Caki2 (cell line): ENCODE data around the gene ANKRD33B. TPM values are rescaled to one million over a fixed set of nuclear protein-coding genes. Genes with fewer than 3 reads are reported as not detected.

Experiments used
- DNase-seq: peaks from one replicate; pipeline ENCODE4 v3.0.0-alpha.2; 2015; ENCODE audit warnings: low read depth
- in situ Hi-C: cut with HindIII; loops from 2 replicates; pipeline ENCODE4 v1.10.0; 2016; ENCODE audit warnings: low sequenced_read_pairs, low pct_unique_long_range_greater_than_20kb, mixed read lengths
- total RNA-seq: library from RNA; depleted of rRNA; stranded (reverse); fragments of >200 nt; shearing (Covaris generic); gene quantifications from 2 replicates; pipeline ENCODE4 v1.2.3, GENCODE V29; 2014; ENCODE audit warnings: low replicate concordance

The ANKRD33B gene
- total RNA-seq, 1 experiment from 2014 or later, result 9.3 TPM

DNA sequence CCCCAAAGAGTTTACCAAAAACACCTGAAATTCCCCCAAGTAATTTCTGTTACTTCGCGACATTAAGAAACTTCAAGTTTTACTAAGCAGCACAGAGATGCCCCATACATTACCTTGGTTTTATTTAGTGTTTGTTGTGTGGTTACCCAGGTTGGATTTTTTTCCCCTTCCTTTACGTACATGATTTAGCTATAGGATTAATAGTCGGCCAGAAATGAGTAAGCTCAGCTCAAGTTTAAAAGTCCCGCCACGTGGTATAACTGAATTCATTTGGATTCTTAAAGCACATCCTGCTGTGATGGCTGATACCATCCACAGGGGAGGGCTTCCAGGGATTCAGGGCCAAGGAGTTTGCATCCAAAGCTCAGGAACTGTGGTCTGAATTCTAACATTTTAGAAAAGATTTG is 121.2 kb downstream of the ANKRD33B start:
- DNase-seq, result no peak
- in situ Hi-C loops, result no loop called here

DNA sequence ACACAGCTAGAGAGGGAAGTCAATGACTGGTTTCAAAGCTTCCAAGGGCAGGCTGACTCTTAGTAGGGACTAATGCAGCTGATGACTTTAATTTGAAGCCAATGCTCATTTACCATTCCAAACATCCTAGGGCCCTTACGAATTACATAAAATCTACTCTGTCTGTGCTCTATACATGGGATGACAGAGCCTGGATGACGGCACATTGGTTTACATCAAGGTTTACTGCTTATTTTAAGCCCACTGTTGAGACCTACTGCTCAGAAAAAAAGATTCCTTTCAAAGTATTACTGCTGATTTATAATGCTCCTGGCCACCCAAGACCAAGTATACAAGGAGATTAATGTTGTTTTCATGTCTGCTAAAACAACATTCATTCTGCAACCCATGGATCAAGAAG is 123.0 kb downstream of the ANKRD33B start:
- no peak for DNase-seq
- in situ Hi-C loops, result no loop called here

DNA sequence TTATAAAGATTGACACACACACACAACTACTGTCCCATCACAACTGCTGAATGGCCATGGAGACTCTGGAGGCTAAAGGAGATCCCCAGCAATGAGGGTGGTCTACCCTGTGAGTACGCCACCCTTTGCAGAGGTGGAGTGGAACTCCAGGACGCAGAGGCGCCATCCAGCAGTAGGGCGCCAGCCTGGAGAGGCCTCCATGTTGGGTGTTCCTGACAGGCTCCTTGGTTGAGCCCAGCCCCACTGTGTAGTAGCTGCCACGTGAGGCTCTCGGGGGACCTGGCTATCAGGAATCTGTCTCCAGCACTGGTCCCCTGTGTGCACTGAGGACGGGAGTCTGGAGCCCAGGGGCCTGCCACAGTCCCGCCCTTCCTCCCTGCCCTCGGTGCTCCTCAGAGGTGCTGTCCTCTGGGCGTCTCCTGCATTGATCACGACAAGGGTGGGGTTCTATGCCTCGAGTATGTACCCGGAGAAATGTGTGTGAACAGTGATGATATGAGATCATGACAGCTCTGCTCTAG is 124.8 kb downstream of the ANKRD33B start:
- DNase-seq, result no peak
- in situ Hi-C loops, result no loop called here

DNA sequence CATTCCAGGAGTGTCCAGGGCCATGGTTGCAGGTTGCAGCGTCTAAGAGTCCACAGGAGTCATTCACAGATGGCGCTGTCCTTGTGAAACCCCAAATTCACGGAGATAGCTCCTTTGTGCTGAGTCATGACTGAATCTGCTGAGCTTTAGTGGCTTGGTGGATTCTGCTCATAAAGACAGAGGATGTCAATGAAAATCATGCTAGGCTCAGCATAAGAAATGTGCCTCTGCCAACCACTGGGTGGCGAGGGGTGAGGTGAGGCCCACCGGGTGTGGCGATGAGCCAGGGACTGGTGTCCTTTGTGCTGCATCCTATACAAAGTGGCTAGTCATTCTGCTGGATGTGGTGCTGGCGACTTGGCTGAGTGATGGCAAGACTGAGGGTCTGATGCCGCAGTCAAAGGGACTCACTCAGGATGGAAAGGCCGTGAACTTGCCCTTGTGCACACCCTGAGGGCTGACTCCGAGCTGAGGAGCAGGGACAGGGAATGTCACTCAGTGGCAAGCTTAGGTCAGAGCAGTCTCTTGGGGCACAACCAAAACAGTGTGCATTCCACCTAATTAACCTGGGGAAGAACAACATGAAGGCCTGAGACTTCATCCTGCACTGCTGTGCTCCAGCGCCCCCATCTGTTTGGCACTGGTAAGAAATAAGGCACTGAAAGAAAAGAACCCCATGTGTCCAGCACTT is 125.7 kb downstream of the ANKRD33B start:
- in situ Hi-C loops, result no loop called here
- peak; percentile 66 for DNase-seq

DNA sequence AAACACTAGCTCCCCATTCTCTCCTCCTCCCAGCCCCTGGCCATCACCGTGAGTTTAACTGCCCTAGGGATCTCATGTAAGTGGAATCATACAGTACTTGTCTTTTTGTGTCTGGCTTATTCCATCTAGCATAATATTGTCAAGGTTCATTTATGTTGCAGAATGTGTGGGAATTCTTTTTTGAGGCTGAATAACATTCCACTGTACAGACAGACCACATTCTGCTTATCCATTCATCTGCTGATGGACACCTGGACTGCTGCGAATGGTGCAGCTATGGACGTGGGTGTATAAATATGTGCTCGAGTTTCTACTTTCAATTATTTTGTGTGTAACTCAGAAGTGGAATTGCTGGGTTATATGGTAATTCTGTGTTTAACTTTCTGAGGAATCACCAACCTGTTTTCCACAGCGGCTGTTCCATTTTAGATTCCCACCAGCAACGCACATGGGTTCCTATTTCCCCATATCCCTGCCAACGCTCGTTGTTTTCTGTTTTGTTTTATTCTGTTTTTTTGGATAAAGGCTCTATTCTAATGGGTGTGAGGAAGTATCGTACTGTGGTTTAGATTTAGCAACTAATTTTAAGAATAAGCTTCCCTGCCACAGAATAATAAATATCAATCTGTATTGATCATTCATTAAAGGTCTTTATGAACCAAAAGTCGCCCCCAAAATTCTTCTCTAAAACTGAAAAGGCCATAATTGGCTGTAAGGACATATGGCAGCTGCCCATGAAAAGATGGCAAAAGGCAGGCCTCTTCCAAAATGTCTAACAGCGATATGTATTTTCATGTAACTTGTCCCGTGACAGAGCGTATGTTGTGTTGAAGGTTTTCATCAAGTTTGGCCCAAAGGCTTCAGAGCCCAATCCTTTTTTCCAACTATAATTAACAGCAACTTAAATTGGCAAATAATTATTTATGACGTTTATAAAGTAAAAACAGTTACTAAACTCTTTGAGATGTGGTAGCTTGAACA is 126.9 kb downstream of the ANKRD33B start:
- in situ Hi-C loops, result no loop called here

GRCh38 chr5:10691826-10692785 is 128.2 kb downstream of the ANKRD33B start:
- in situ Hi-C loops, result no loop called here
- DNase-seq, result no peak

More for the DNA sequence above, 126.9 kb downstream of the ANKRD33B start:
- DNase-seq, result no peak

DNA sequence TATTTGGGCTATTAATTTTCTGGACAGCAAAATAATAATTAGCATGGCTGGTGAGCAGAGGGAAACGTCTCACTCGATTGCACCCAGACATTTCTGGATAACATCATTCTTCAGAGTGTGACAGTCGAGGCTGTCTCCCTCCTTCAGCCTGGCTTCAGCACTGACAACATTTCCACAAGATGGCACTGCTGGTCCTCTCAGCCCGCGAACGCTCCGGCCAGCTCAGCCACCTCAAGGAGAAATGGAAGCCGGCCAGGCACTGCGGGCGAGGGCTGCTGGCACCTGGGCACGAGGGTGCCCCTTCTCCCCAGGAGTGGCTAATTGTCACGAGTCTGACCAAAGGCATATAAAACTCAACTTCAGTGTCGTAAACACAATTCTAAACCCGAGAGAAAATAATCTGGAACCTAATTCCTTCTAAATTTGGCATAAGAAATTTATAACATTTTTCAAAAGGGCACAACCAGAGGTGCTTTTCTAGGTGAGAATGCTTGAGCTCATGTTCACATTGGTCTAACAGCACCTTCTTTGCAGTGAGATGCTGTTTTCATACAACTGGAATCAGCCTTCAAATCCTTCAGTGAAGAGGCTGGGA is 131.3 kb downstream of the ANKRD33B start:
- peak; percentile 81 for DNase-seq
- in situ Hi-C loops, result no loop called here

DNA sequence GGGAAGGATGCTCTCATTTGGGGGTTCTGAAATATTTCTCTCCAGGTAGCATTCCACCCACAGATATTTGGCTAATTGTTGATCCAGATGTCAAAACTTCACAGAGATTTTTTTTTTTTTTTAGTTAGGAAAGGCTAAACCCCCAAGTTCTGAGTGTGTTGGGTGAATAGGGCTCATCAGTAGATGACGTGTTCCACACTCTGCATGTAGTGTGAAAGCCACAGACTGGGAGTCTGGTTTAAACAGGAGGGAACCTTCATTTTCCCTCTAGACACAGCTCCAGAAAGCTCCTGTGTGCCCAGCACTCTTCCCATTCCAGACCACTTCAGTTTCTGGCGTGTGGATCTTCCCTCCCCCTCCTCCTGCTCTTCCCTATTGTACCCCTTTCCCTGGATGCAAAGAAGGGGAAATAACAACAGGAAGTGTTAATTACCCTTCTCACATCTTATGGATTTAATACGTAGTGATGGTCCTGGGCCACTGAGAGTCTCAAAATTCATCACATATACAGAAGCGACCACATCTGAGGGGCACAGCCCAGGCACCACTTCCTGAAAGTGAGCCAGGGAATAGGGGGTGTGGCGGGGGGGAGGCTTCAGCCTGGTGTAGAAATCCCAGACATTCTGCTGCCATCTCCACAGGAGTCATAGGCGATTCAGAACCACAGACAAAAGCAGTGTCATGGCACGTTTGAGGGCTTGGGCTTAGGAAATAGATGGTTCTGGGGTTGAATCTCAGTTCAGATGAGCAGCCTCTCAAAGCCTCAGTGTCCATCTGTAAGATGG is 132.1 kb downstream of the ANKRD33B start:
- in situ Hi-C loops, result no loop called here
- DNase-seq, result no peak

- in situ Hi-C loops, result no loop called here
- DNase-seq, result no peak
Measured at GRCh38 chr5:10699281-10699874, 135.5 kb downstream of the ANKRD33B start.

GRCh38 chr5:10699987-10700386 is 136.1 kb downstream of the ANKRD33B start:
- in situ Hi-C loops, result no loop called here
- DNase-seq, result no peak

DNA sequence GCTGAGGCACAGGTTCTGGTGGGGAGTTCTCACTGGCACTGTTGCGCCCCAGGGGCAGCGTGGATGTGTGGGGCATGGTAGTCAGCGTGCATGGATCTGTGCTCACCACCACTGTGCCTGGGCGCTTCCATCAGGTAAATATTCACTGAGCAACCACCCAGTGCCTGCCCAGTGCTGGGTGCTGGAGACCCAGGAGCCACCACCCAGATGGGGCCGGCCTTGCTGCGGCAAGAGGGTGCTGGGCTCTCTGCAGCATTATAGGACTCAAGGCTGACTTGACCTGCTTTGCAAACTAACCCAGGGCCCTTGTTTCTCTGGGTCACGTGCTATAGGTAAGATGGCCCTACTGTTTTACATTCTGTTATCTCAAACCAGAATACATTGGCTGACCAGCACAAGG is 136.6 kb downstream of the ANKRD33B start:
- no peak for DNase-seq
- in situ Hi-C loops, result no loop called here

- in situ Hi-C loops, result no loop called here
- DNase-seq, result no peak
Measured at GRCh38 chr5:10701567-10702039, 137.7 kb downstream of the ANKRD33B start.

DNA sequence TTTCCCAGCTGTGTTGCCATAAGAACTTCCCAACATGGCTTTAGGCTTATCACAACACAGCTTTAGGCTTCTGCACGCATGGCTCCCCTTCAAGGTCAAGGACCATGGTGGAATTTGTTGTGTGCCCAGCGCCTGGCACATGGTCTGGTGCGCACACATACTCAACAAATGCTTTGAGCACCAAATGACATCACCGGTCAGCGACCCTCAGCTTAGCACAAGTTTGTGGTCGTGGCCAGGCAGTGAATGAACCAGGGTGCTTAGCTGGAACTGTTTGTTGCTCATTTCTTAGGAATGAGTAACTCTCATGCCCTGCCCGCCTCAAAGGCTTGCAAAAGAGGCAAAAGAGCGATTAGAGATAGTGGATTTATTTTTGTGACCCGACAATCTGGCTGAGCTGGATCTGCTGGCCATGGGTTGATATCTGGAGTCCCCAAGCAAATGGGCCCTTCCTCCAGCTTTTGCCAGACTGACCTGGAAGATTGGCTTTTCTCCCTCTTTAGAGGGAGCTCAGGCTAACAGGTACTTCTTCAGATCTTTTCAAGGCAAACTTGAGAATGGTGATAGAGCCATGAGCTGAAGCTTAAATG is 138.3 kb downstream of the ANKRD33B start:
- DNase-seq, result peak; percentile 93
- in situ Hi-C loops, result no loop called here

DNA sequence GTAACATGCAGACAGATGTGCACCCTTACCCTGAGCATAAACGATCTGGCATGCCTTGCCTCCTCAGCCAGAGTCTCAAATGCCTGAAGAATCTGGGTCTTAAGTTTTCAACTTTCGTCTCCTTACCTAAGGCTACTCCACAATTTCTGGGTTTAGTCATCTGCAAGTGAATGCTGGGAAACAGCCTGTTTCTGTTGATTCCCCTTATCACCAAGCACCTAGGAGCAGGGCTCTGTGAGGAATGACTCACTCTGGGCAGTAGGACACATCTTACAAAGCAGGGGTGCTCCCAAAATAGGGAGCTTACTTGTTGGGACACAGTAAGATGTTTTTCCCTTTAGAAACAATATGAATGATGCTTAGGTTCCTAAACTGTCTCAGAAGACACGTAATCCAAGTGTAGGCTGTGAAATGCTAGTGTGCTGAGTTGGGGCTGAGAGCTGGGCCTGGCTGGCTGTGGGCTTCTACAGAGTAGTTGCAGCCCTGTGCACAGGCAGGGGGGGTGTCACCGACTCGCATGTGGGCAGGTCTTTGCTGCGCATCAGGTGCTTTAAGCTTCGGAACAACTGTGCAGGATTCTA is 139.1 kb downstream of the ANKRD33B start:
- in situ Hi-C loops, result no loop called here
- no peak for DNase-seq

DNA sequence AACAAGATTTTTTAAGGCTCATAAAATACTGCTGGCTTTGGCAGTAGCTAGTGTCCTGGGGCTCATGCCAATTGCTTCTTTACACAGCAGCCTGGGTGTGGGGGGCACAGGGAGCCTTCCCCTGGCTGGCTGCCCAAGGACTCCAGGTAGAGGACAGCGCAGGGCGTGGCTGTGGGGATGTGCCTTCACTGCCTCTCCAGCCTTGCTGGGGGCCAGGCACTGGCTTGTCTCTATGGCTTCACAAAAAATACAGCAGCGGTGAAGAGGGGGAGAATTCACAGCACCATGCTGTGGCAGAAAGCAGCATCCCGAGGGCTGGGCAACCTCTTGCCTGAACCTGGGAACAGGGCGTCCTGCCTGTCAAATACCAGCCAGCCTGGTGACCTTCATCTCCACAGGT is 139.8 kb downstream of the ANKRD33B start:
- DNase-seq, result no peak
- in situ Hi-C loops, result no loop called here
